Panc1 (cell line): ENCODE data around the gene PNPO.

Experiments used
- POLR2AphosphoS5 ChIP-seq: IDR thresholded peaks from 2 replicates; pipeline ENCODE4 v1.6.1; 2012; ENCODE audit warnings: mild to moderate bottlenecking, low read depth, low read length, moderate library complexity
- SIN3A ChIP-seq: IDR thresholded peaks from 2 replicates; pipeline ENCODE4 v1.6.1; 2012; ENCODE audit warnings: low read depth, mild to moderate bottlenecking, low read length, moderate library complexity, borderline replicate concordance; ENCODE audit not compliant: insufficient read depth
- TF ChIP-seq, protein P1 (sequence below): fragments of 450-650 bp; IDR thresholded peaks from 2 replicates; pipeline ENCODE4 v1.5.1; 2017; ENCODE audit warnings: mild to moderate bottlenecking

DNA sequence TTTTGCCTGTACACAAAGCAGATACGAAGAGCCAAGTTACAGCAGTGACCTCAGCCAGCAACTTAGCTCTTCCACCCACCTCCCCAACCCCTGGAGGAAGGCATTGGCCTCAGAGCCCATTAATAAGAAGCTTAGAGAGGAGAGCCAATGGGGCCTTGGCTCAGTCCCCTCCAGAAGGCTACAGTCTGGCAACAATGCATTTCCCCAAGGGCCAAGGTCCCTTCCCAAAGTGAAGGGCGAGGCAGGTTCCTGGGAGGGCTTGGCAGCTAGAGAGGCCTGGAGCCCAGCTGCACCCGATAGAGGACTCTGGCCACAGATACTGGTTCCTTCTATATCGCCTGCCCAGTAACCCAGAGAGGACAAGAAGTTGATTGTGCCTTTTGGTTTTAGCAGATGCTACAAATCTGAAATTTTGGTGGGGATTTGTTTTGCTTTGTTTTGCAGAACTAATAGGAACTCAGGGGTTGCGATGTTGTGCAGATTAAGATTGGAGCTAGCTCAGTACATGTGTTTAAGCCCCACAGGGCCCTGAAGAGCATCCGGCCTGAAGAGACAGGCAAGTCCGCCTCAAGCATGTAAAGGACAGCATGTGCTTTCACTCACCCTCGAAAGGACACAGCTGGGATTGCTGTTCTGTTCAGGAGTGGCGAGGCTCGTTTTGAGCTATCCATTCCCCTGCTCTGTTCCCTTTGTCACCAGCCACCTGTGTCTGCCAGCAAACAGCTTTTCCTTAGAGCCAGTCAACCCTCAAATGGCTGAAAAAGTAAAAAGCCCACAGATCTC is 12.0 kb upstream of the PNPO start:
- no peak for TF ChIP-seq SIN3A
- TF ChIP-seq, protein P1, sequence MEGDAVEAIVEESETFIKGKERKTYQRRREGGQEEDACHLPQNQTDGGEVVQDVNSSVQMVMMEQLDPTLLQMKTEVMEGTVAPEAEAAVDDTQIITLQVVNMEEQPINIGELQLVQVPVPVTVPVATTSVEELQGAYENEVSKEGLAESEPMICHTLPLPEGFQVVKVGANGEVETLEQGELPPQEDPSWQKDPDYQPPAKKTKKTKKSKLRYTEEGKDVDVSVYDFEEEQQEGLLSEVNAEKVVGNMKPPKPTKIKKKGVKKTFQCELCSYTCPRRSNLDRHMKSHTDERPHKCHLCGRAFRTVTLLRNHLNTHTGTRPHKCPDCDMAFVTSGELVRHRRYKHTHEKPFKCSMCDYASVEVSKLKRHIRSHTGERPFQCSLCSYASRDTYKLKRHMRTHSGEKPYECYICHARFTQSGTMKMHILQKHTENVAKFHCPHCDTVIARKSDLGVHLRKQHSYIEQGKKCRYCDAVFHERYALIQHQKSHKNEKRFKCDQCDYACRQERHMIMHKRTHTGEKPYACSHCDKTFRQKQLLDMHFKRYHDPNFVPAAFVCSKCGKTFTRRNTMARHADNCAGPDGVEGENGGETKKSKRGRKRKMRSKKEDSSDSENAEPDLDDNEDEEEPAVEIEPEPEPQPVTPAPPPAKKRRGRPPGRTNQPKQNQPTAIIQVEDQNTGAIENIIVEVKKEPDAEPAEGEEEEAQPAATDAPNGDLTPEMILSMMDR = no peak
- TF ChIP-seq POLR2AphosphoS5 = no peak
